ENCODE measurements around the gene QRFP.
"Not testable (repeated sequence)": the region's sequence is repeated elsewhere in the genome, so short reads cannot be mapped to it uniquely, and the experiment has no call there.

QRFP gene

GRCh38 chr9:130848514-130848913 is 48.1 kb downstream of the QRFP start:
- DNase-seq (ENCODE audit: low read depth), result not testable (repeated sequence)

- no peak for DNase-seq (ENCODE audit: low read depth)
Observed at GRCh38 chr9:130847306-130848217, 49.0 kb downstream of the QRFP start.

- DNase-seq (ENCODE audit: low read depth), result no peak
Observed at GRCh38 chr9:130846487-130847305, 49.9 kb downstream of the QRFP start.

- DNase-seq (ENCODE audit: low read depth), result no peak
Observed at GRCh38 chr9:130845901-130846481, 50.6 kb downstream of the QRFP start.

- no peak for DNase-seq (ENCODE audit: low read depth)
Observed at GRCh38 chr9:130845254-130845653, 51.4 kb downstream of the QRFP start.

GRCh38 chr9:130844044-130844451 is 52.6 kb downstream of the QRFP start:
- DNase-seq (ENCODE audit: low read depth), result no peak

- no peak for DNase-seq (ENCODE audit: low read depth)
Observed at GRCh38 chr9:130843049-130843908, 53.3 kb downstream of the QRFP start.

All from activated gamma-delta T cell treated with anti-CD3 and anti-CD28 coated beads, Interleukin-2, amount 50 U/mL, for 16 hours (primary cell).